ENCODE measurements around the gene NMT1. TPM values are rescaled to one million over a fixed set of nuclear protein-coding genes. Genes with fewer than 3 reads are reported as not detected.

NMT1 gene
- total and polyA plus RNA-seq, 2 of the 13 experiments (the other 11 are each of a cell fraction or from before 2014, with no cell fraction given), result 75.7 to 142 TPM

DNA sequence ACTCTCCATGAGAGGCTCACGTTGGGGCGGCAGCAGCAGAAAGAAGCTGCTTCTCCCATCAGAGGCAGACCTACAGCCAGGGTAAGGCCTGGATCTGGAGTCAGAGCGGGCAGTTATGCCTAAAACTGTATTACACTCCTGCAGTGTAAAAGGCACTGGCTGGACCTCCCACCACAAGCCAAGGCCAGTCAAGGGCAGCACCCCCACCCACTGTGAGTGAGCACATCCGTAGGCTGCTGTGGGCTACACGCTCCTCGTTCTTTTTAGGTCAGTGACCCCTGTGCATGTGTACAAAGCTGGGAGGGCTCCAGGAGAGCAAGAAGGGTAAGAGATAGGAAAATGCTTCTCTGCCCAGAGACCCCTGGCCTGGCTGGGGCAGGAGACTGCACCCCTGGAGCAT is 30.4 kb upstream of the NMT1 start (continued):
- TF ChIP-seq ZNF512B (CRISPR knock-in tag; IDR thresholded peaks at IDR 0.05; ENCODE audit: borderline replicate concordance) (peak; percentile 35; the same call in 1 of the 2 replicates), IRF1 (CRISPR knock-in tag; IDR thresholded peaks at IDR 0.05; ENCODE audit: low read depth) (no peak), NR2C2 (CRISPR knock-in tag; IDR thresholded peaks at IDR 0.05; ENCODE audit: borderline replicate concordance) (no peak), HNF1B (CRISPR knock-in tag; IDR thresholded peaks at IDR 0.05) (no peak), HNF4G (IDR thresholded peaks at IDR 0.05; ENCODE audit: borderline replicate concordance, low read depth, low read length) (0 out of 2 replicates have a peak, but pooled peaks have one; percentile 5), HNF4G (CRISPR knock-in tag; IDR thresholded peaks at IDR 0.05; ENCODE audit: borderline replicate concordance, low read depth) (no peak), SALL1 (CRISPR knock-in tag; IDR thresholded peaks at IDR 0.05) (peak; percentile 77), ZNF772 (CRISPR knock-in tag; IDR thresholded peaks at IDR 0.05) (no peak), POLR2G (IDR thresholded peaks at IDR 0.05; ENCODE audit: low read depth, low read length) (no peak), ZFX (CRISPR knock-in tag; IDR thresholded peaks at IDR 0.05; ENCODE audit: low read depth) (peak; percentile 61; the same call in 1 of the 2 replicates), FOXK2 (IDR thresholded peaks at IDR 0.05) (peak; percentile 36; the same call in 1 of the 2 replicates), FOXA3 (CRISPR knock-in tag; IDR thresholded peaks at IDR 0.05) (peak; percentile 89), MAZ (IDR thresholded peaks at IDR 0.05; ENCODE audit: borderline replicate concordance, low read depth, low read length) (no peak), MAZ (CRISPR knock-in tag; IDR thresholded peaks at IDR 0.05; ENCODE audit: low read depth) (0 out of 2 replicates have a peak, but pooled peaks have one; percentile 17), ZNF792 (CRISPR knock-in tag; IDR thresholded peaks at IDR 0.05) (0 out of 2 replicates have a peak, but pooled peaks have one; percentile 46), MYC (CRISPR knock-in tag; IDR thresholded peaks at IDR 0.05; ENCODE audit: borderline replicate concordance) (peak; percentile 59), ETV5 (CRISPR knock-in tag; IDR thresholded peaks at IDR 0.05; ENCODE audit: borderline replicate concordance) (peak; percentile 56; the same call in 1 of the 2 replicates), AHR (CRISPR knock-in tag; IDR thresholded peaks at IDR 0.05) (peak; percentile 26; the same call in 1 of the 2 replicates), SAP130 (CRISPR knock-in tag; IDR thresholded peaks at IDR 0.05; ENCODE audit: low read depth) (peak; percentile 73; the same call in 1 of the 2 replicates), ZNF460 (CRISPR knock-in tag; IDR thresholded peaks at IDR 0.05; ENCODE audit: borderline replicate concordance) (peak; percentile 13; the same call in 1 of the 2 replicates), ZNF264 (CRISPR knock-in tag; IDR thresholded peaks at IDR 0.05) (peak; percentile 52; the same call in 1 of the 2 replicates), SOX5 (CRISPR knock-in tag; IDR thresholded peaks at IDR 0.05; ENCODE audit: borderline replicate concordance) (peak; percentile 44; the same call in 1 of the 2 replicates), MAX (IDR thresholded peaks at IDR 0.05) (peak; percentile 55; the same call in 1 of the 2 replicates)
- TF ChIP-seq, protein P1, sequence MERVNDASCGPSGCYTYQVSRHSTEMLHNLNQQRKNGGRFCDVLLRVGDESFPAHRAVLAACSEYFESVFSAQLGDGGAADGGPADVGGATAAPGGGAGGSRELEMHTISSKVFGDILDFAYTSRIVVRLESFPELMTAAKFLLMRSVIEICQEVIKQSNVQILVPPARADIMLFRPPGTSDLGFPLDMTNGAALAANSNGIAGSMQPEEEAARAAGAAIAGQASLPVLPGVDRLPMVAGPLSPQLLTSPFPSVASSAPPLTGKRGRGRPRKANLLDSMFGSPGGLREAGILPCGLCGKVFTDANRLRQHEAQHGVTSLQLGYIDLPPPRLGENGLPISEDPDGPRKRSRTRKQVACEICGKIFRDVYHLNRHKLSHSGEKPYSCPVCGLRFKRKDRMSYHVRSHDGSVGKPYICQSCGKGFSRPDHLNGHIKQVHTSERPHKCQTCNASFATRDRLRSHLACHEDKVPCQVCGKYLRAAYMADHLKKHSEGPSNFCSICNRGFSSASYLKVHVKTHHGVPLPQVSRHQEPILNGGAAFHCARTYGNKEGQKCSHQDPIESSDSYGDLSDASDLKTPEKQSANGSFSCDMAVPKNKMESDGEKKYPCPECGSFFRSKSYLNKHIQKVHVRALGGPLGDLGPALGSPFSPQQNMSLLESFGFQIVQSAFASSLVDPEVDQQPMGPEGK (CRISPR knock-in tag; IDR thresholded peaks at IDR 0.05), result peak; percentile 68; the same call in 1 of the 2 replicates

Data from HepG2 (cell line).